Testis (tissue), 2 donors: ENCODE results near the gene DTX3.

Experiments
- CTCF ChIP-seq, 3 experiments: fragments of 450-650 bp in 2 of 3; fragments of 200-600 bp in 1 of 3; sonication (generic) in 1 of 3; IDR thresholded peaks; one replicate each; pipeline ENCODE4 v1.5.1; 2016 to 2019; ENCODE audit warnings: antibody characterized with exemption in 3 of 3, mild to moderate bottlenecking in 2 of 3, moderate library complexity in 1 of 3
- POLR2A ChIP-seq: fragments of 450-650 bp; IDR thresholded peaks from one replicate; pipeline ENCODE4 v1.6.1; 2017; ENCODE audit warnings: antibody characterized with exemption, mild to moderate bottlenecking, moderate library complexity

DNA sequence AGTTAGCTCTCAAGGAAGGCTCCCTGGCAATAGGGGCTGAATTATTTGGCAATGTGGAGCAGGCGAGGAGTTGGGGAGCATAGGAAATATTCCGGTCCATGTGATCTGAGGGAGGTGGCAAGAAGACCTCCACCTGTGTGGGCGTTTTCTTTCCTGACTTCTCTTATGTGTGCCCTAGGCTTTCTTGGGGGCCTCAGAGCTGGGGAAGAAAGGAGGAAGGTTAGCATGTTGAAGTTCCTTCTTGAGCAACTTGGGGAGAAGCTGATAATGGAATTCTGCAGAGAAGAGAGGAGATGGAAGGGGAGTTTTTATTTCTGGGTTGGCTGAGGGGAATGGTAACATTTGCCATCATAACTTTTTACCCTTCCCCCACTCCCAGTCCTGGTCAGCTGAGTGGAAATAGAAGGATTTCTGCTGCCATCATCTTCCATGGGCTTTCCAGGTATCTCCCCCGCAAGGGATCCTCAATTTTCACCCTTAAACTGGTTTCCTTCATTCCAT is 1.2 kb downstream of the DTX3 start:
- TF ChIP-seq CTCF (IDR thresholded peaks at IDR 0.05) = no peak
- TF ChIP-seq POLR2A = no peak
